ENCODE results near the gene ABLIM3.

ABLIM3 gene

GRCh38 chr5:149217803-149218155 is 76.5 kb downstream of the ABLIM3 start:
- Histone ChIP-seq H3K9ac (no peak overlapping the region), H3K4me2 (no peak overlapping the region), H4K20me1 (no peaks in the 10 kb centered on the region), H3K9me3 (no peaks in the 10 kb centered on the region), H3K27me3 (no peaks in the 10 kb centered on the region), H3K27ac (no peak overlapping the region), H3K36me3 (no peaks in the 10 kb centered on the region), H3K4me1 (no peaks in the 10 kb centered on the region), H3K4me3 (no peak overlapping the region)
- no peak for TF ChIP-seq Cebpa-rat (IDR thresholded peaks at IDR 0.05)

DNA sequence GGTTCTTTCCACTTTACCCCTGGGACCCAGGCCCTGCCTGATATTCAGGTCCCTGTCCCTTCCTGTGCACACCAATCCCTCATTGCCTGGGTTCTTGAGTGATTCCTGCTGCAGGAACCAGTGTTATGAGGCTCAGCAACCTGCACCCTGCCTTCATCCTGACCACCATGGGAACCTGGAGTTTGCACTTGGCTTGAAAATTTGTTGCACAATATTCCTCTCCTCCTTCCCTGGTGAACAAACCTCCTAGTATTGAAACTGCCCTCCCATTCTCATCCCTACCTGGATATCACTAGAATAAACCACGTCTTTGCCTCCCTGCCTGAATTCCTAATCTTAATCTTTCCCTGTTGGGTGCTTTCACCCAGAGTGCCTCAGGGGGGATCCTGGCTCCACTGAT is 78.3 kb downstream of the ABLIM3 start:
- 0 out of 2 replicates have a peak, but pooled peaks have one; percentile 37 for TF ChIP-seq Cebpa-rat (IDR thresholded peaks at IDR 0.05)
- no peak overlapping the region for H3K4me2 ChIP-seq
- H3K27me3 ChIP-seq: no peaks in the 10 kb centered on the region
- no peaks in the 10 kb centered on the region for H4K20me1 ChIP-seq
- H3K4me3 ChIP-seq: no peak overlapping the region
- H3K9ac ChIP-seq: no peak overlapping the region
- no peaks in the 10 kb centered on the region for H3K4me1 ChIP-seq
- H3K9me3 ChIP-seq: no peaks in the 10 kb centered on the region
- H3K27ac ChIP-seq: no peak overlapping the region
- H3K36me3 ChIP-seq: no peaks in the 10 kb centered on the region

DNA sequence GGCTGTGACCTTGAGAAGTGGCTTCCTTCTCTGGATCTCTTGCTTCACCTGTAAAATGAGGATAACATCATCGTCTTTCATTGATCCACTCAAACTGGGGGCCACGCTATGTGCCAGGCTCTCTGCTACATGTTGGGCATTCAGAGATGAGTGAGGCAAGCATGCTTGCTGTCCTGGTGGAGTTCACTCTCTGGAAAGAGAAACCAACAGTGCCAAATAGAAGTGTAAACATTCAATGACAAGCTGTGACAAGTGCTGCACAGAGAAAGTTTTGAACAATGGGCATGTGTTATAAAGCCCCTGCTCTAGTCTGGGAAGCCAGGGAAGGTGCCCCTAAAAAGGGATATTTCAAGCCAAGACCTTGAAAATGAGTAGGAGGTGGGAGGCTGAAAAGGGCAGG is 79.5 kb downstream of the ABLIM3 start:
- Histone ChIP-seq H3K4me3 (no peak overlapping the region), H3K9ac (no peak overlapping the region), H3K27me3 (no peaks in the 10 kb centered on the region), H3K27ac (no peak overlapping the region), H3K36me3 (no peaks in the 10 kb centered on the region), H4K20me1 (no peaks in the 10 kb centered on the region), H3K9me3 (no peaks in the 10 kb centered on the region), H3K4me2 (no peak overlapping the region), H3K4me1 (no peaks in the 10 kb centered on the region)
- no peak for TF ChIP-seq Cebpa-rat (IDR thresholded peaks at IDR 0.05)

DNA sequence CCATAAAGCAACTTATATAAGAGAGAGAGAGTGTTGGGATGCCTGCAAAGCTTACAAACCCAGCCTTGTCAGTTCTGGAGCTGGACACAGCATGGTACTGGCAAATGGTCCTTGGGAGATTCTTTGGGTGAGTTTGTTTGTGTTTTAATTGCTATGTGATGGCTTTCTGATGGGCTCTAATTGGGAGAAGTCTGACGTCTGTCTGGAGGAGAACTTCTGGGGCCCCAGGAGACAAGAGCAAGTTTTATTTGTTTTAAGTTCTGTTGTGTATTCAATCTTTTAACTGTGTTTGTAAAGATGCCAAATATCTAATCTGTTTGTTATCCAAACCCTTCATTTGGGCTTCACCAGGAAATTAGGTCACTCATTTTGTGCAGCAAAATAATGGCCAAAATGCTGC is 80.0 kb downstream of the ABLIM3 start:
- Histone ChIP-seq H4K20me1 (no peaks in the 10 kb centered on the region), H3K9ac (no peak overlapping the region), H3K9me3 (no peaks in the 10 kb centered on the region), H3K27ac (no peak overlapping the region), H3K4me1 (no peaks in the 10 kb centered on the region), H3K36me3 (no peaks in the 10 kb centered on the region), H3K4me2 (no peak overlapping the region), H3K27me3 (no peaks in the 10 kb centered on the region), H3K4me3 (no peak overlapping the region)
- no peak for TF ChIP-seq Cebpa-rat (IDR thresholded peaks at IDR 0.05)

DNA sequence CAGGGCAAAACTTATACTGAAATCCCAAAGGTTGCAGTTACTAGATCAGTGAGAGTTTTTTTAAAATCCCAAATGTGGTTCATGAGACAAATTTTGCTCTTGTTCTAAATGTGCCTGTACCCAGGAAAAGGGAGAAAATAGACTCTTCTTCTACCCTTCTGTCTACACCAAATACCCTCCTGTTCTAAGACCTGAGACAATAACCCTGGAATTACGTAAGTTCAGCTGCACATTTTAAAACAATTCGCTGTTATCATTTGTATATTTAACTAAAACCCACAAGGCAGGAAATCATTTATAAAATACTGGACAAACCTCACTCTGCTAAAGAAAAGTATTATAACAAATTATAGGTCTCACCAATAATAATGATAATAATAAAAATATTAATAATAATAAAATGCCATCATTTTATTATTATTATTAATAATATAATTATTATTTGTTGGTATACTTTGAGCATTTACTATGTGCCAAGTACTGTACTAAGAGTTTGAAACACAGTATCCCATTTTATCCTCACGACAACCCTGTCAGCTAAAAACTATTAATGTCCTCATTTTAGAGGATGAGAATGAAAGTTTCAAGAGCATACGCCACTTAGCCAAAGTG is 80.5 kb downstream of the ABLIM3 start:
- TF ChIP-seq Cebpa-rat (IDR thresholded peaks at IDR 0.05): no peak
- no peak overlapping the region for H3K4me2 ChIP-seq
- no peak overlapping the region for H3K9ac ChIP-seq
- H3K4me3 ChIP-seq: no peak overlapping the region
- no peaks in the 10 kb centered on the region for H4K20me1 ChIP-seq
- no peaks in the 10 kb centered on the region for H3K27me3 ChIP-seq
- H3K9me3 ChIP-seq: no peaks in the 10 kb centered on the region
- no peak overlapping the region for H3K27ac ChIP-seq
- H3K36me3 ChIP-seq: no peaks in the 10 kb centered on the region
- no peaks in the 10 kb centered on the region for H3K4me1 ChIP-seq

DNA sequence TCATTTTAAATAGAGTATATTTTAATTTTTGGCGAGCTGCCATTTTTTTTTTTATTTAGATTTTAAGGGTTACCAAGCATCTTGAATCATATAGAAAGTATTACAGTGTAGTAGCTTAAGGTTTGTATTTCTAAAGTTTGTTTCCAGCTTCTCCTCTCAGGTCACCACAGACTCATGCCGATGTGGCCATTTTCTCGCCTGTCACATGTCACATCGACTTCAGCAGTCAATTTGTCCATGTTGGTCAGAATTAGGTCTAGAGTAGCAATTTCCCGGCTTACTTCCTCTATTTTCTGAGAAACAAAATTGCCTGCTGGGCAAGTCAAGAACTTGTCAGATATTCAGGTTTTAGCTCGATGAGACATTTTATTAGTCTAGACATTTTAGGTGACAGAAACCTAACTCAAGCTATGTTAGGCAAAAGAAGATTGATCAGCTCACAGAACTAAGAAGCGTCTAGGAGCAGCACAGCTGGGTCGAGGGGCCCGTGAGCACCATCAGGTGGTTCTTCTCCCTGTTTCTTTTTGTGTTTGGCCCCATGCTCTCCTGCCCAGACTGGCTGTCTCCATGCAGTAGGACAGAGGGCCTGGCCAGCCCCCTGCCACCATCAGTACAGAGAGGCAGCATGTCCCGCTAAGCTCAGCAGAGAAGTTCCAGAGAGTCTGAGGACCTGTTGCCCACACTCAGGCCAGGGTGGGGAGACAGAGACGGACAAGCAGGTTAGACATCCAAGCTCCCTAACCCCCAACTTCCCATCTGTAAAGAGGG is 82.0 kb downstream of the ABLIM3 start:
- no peaks in the 10 kb centered on the region for H4K20me1 ChIP-seq
- no peak overlapping the region for H3K27ac ChIP-seq
- no peak overlapping the region for H3K9ac ChIP-seq
- H3K9me3 ChIP-seq: no peaks in the 10 kb centered on the region
- H3K36me3 ChIP-seq: no peaks in the 10 kb centered on the region
- H3K4me2 ChIP-seq: no peak overlapping the region
- no peak for TF ChIP-seq Cebpa-rat (IDR thresholded peaks at IDR 0.05)
- H3K4me1 ChIP-seq: no peaks in the 10 kb centered on the region
- no peak overlapping the region for H3K4me3 ChIP-seq
- H3K27me3 ChIP-seq: no peaks in the 10 kb centered on the region

DNA sequence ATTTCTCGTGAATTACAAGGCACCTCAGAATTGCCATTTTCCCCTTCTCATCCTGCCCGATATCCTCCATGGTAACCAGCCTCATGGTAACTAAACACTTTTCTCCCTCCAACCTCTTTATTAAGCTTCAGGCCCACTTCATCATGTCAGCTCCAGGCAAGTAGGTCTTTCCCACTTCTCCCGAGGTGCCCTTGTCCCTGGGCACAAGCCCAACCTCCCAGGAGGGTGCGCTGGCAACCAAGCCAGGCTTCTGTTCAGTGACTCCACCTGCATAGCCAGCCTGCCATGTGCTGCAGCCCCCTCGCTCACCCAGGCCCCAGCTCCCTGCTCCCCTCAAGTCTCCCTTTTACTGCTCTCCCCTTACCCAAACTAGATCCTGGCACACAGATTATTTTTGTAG is 83.0 kb downstream of the ABLIM3 start:
- H3K4me1 ChIP-seq: no peaks in the 10 kb centered on the region
- no peaks in the 10 kb centered on the region for H4K20me1 ChIP-seq
- TF ChIP-seq Cebpa-rat (IDR thresholded peaks at IDR 0.05): no peak
- no peaks in the 10 kb centered on the region for H3K36me3 ChIP-seq
- no peaks in the 10 kb centered on the region for H3K9me3 ChIP-seq
- H3K4me3 ChIP-seq: no peak overlapping the region
- no peaks in the 10 kb centered on the region for H3K27me3 ChIP-seq
- no peak overlapping the region for H3K9ac ChIP-seq
- no peak overlapping the region for H3K4me2 ChIP-seq
- no peak overlapping the region for H3K27ac ChIP-seq

DNA sequence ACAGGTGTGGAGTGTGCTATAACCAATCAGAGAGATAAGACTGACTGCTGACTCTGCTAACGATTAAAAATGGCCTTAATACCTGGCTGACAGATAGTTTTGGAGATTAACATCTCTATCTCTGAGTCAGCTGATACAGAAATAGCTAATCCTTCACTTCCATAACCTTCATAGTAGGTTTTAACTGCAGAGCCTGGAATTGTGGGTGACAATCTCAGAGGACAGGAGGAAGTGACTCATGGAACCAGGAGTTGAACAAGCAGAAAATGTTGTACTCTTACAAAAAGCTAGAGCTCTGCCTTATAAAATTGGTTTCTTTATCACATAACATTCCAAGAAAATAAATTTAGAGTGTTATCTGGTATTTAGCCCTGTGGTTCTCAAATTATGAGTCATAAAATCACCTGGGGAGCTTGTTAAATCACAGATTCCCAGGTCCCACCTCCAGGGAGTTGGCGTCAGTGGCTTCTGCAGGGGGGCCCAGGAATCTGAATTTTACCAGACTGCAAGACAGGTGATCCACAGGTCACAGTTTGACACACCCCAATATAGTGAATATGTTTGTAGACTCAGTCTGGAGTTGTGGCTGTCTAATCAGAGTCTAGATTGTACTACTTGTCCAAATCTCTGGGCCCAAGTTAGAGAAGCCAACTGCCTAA is 86.0 kb downstream of the ABLIM3 start:
- Histone ChIP-seq H3K4me3 (no peak overlapping the region), H4K20me1 (no peaks in the 10 kb centered on the region), H3K27ac (no peak overlapping the region), H3K4me2 (no peak overlapping the region), H3K36me3 (no peaks in the 10 kb centered on the region), H3K27me3 (no peaks in the 10 kb centered on the region), H3K4me1 (no peaks in the 10 kb centered on the region), H3K9ac (no peak overlapping the region), H3K9me3 (no peaks in the 10 kb centered on the region)
- no peak for TF ChIP-seq Cebpa-rat (IDR thresholded peaks at IDR 0.05)

GRCh38 chr5:149228618-149229297 is 87.5 kb downstream of the ABLIM3 start:
- Histone ChIP-seq H3K9ac (no peak overlapping the region), H4K20me1 (no peaks in the 10 kb centered on the region), H3K27ac (no peak overlapping the region), H3K36me3 (no peaks in the 10 kb centered on the region), H3K4me2 (no peak overlapping the region), H3K4me1 (no peaks in the 10 kb centered on the region), H3K27me3 (no peaks in the 10 kb centered on the region), H3K4me3 (no peak overlapping the region), H3K9me3 (no peaks in the 10 kb centered on the region)
- no peak for TF ChIP-seq Cebpa-rat (IDR thresholded peaks at IDR 0.05)

All from BLaER1 (cell line).